Central memory CD8-positive, alpha-beta T cell (primary cell): ENCODE results near the gene ADAMTSL2.

Experiments
- ATAC-seq: fragments of 150-1000 bp; cut with Tn5 transposase; replicated peaks from 2 replicates; pipeline ENCODE4 v1.10.0; 2022; ENCODE audit warnings: mild to moderate bottlenecking, moderate FRiP score, moderate number of reproducible peaks; ENCODE audit not compliant: poor library complexity, severe bottlenecking; ENCODE audit errors: extremely low read depth
- DNase-seq, 2 donors: peaks; one replicate each; pipeline ENCODE4 v3.0.0; 2021; ENCODE audit warnings: low spot score in 2 of 2
- H3K27ac Mint-ChIP-seq: one replicate; pipeline ENCODE4 v1.8.0; 2022; ENCODE audit warnings: low read depth, mild to moderate bottlenecking, moderate library complexity, mixed read lengths
- H3K27me3 Mint-ChIP-seq: one replicate; pipeline ENCODE4 v1.8.0; 2022; ENCODE audit warnings: mixed read lengths
- H3K36me3 Mint-ChIP-seq: one replicate; pipeline ENCODE4 v1.8.0; 2022; ENCODE audit warnings: mild to moderate bottlenecking, moderate library complexity, mixed read lengths; ENCODE audit not compliant: insufficient read depth
- H3K4me1 Mint-ChIP-seq: one replicate; pipeline ENCODE4 v1.8.0; 2022; ENCODE audit warnings: mixed read lengths
- H3K4me3 Mint-ChIP-seq: one replicate; pipeline ENCODE4 v1.8.0; 2022; ENCODE audit warnings: mild to moderate bottlenecking, moderate library complexity, mixed read lengths
- H3K9me3 Mint-ChIP-seq: one replicate; pipeline ENCODE4 v1.8.0; 2022; ENCODE audit warnings: mixed read lengths

Gene ADAMTSL2

DNA sequence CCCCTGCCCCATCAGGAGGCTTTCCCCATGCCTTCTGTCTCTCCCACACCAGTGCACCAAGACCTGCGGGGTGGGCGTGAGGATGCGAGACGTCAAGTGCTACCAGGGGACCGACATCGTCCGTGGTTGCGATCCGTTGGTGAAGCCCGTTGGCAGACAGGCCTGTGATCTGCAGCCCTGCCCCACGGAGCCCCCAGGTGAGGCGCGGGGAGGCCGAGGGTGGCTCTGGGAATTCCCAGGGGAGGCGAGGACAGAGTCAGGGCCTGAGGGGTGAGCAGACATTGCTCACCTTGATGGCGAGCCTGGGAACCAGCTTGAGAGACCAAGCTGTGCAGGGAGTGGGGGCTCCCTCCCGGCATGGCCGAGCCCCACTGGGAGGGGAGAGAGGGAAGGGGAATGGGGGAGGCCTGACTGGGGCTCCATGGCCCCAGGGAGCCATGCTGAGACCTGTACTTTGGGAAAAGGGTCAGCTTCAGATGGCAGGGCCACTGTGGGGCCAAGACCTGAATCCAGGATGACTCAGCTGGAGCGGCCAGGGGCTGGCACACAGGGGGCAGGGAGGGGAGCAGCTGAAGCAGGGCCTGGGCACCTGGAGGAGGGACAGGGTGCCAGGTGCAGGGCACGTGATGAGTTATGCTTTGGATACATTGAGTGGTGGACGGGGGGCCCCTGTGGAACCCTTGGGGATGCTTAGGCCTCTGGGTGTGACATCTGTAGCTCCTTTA, 39.4 kb downstream of the ADAMTSL2 start:
- Mint-ChIP-seq H3K36me3 (no peaks in the 10 kb centered on the region), H3K9me3 (no peaks in the 10 kb centered on the region), H3K27me3 (peaks cover 61% of the 10 kb centered on the region), H3K27ac (no peak overlapping the region), H3K4me1 (peaks cover 5% of the 10 kb centered on the region), H3K4me3 (no peak overlapping the region)
- ATAC-seq, result no peak
- no peak for DNase-seq

DNA sequence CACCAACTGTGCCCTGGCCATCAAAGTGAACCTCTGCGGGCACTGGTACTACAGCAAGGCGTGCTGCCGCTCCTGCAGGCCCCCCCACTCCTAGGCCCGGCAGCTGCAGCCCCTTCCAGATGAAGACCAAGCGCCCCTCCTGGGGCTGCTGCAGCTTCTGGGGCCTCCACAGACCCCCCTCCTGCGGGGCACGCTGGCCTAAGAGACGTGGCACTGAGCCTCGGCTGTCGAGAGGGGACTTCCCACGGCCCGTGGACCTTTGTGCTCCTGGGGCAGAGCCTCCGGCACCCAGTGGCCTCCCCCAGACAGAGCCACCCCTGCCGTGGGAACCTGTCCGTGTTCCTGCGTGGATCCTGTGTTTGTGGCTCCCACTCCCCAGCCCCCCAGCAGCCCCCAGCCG, 40.3 kb downstream of the ADAMTSL2 start:
- Mint-ChIP-seq H3K4me1 (peaks cover 5% of the 10 kb centered on the region), H3K27ac (no peak overlapping the region), H3K27me3 (peaks cover 69% of the 10 kb centered on the region), H3K36me3 (no peaks in the 10 kb centered on the region), H3K9me3 (no peaks in the 10 kb centered on the region), H3K4me3 (no peak overlapping the region)
- ATAC-seq (no peak), DNase-seq (no peak)

DNA sequence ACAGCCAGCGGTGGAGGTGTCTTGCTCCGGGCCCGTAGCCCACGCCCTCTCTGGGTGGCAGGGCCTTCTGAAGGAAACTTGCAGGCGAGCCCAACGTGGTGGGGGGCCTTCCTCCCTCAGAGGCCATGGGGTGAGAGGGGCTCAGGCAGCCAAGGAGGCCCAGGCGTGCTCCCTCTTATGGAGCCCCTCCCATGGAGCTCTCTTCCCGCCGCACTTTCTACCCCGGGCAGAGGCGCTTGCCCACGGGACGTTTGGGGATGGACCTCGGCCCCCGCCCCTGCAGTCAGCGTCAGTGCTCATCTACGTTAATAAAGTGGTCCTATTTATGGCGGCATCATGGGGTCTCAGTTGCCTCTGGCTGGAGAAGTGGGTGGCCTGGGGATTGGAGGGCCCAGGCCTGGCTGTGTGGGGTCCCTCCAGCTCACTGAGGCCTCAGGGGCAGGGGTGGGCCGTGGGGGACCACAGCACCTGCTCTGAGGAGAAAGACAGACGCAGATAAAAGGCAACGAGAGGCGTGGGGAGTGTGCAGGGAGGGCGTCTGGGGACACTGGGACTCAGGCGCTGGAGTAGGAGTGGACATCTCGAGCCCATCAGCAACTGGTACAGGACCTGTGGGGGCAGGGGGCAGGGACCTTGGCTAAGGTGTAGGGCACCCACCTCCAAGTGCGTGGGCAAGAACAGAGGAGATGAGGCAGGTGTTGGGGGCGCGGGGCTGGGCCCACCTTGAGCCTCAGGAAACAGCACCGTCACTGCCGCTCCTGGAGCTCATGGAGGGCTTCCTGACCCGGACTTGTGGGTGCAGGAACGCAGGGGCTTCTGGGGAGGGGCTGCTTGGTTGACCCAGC, 40.9 kb downstream of the ADAMTSL2 start:
- Mint-ChIP-seq H3K4me1 (peaks cover 5% of the 10 kb centered on the region), H3K36me3 (no peaks in the 10 kb centered on the region), H3K27me3 (peaks cover 75% of the 10 kb centered on the region), H3K27ac (no peak overlapping the region), H3K9me3 (no peaks in the 10 kb centered on the region), H3K4me3 (no peak overlapping the region)
- DNase-seq, result no peak
- ATAC-seq, result no peak

DNA sequence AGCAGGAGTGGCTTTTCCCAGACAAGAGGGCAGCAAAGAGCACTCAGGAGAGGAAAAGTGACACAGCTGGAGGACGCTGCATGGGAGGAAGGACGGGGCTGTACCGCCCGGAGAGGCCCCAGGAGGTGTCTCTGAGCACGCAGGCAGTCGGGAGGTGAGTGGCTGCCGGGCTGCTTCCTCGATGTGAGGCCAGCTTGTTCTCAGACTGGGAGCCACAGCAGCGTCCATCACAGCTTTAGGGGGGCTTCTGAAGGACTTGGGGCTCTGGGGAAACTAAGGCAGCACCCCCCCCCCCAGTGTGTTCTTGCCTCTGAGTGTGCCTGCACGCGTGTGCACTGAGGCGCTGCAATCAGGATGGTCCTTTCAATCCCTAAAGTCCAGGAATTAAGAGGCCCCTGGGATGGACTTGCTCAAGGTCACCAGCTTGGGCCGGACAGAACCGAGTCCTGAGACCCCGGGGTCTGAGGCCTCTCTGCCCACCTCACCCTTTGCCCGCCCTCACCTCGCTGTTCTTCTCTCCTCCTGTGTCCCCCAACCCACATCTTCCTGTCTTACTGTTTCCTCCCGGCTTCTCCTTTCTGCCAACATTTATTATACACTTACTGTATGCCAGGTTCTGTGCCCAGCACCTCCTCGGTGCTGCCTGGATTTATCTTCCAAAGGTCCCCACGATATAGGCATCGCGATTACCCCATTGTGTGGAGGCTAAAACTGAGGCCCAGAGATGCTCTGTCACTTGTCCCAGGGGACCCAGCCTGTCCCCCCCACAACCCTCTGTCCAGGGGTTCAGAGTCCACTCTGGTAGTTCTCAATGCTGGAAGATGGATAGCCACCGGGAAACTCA, 41.7 kb downstream of the ADAMTSL2 start:
- Mint-ChIP-seq H3K4me1 (peaks cover 5% of the 10 kb centered on the region), H3K4me3 (no peak overlapping the region), H3K36me3 (no peaks in the 10 kb centered on the region), H3K27ac (no peak overlapping the region), H3K27me3 (peaks cover 84% of the 10 kb centered on the region), H3K9me3 (no peaks in the 10 kb centered on the region)
- ATAC-seq (no peak), DNase-seq (no peak)

DNA sequence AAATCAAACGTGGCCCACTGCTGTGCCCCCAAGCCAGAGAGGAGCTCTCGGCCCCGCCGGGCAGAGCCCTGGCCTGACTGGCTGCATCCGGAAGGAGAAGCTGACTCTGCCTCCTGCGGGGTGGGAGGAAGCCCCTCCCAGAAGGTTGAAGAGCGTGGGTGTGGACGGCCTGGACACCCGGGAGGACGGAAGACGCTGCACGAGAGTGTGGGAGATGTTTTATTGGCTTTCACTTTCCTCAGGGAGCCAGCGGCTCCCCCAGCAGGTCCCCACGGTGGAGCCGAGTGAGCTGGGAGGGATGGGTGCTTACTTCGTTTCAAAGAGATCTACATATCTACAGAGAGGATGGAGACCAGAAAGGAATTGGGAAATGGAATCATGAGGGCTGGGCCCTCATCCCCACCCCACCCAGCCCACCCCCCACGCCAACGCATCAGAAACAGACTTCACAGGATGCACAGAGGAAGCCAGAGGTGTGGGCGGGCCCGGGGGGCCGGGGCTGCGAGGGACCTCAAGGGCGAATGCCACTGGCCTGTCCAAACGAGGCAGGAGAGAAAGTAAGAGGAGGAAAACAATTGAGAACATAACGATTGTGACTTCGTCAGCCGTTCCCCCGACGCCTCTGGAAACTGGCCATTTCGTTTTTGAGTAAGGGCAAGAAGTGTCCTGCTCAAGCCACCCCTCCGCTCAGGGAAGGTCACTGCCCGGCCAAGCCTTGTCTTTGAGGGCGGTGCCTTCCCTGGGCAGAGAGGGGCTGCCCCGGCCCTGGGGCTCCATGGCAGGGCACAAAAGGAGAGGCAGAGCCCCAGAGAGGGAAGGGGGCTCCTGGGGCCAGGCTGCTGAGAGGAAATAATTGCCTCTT, 42.6 kb downstream of the ADAMTSL2 start:
- DNase-seq (no peak), ATAC-seq (no peak)
- H3K9me3 Mint-ChIP-seq, result no peaks in the 10 kb centered on the region
- H3K36me3 Mint-ChIP-seq, result no peaks in the 10 kb centered on the region
- peaks cover 5% of the 10 kb centered on the region for H3K4me1 Mint-ChIP-seq
- no peak overlapping the region for H3K4me3 Mint-ChIP-seq
- no peak overlapping the region for H3K27ac Mint-ChIP-seq
- H3K27me3 Mint-ChIP-seq, result peaks cover 92% of the 10 kb centered on the region

DNA sequence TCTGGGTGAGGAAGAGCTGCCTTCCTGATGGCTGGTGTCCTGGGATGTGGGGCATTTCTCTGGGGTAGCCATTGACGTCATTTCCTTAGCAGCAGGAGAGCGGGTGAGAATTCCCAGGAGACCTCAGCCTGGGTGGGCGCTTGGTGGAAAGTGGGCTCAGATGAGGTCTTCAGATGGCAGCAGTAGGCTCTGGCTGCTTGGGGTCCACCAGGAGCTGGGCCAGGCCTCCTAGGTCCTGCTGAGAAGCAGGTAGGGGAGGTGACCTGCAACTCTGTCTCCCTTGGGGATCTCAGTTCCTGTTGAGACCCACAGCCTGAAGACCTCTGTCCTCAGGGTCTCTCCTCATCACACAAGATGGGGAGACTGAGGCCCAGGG, 43.2 kb downstream of the ADAMTSL2 start:
- H3K4me3 Mint-ChIP-seq, result no peak overlapping the region
- no peak for ATAC-seq
- peaks cover 96% of the 10 kb centered on the region for H3K27me3 Mint-ChIP-seq

DNA sequence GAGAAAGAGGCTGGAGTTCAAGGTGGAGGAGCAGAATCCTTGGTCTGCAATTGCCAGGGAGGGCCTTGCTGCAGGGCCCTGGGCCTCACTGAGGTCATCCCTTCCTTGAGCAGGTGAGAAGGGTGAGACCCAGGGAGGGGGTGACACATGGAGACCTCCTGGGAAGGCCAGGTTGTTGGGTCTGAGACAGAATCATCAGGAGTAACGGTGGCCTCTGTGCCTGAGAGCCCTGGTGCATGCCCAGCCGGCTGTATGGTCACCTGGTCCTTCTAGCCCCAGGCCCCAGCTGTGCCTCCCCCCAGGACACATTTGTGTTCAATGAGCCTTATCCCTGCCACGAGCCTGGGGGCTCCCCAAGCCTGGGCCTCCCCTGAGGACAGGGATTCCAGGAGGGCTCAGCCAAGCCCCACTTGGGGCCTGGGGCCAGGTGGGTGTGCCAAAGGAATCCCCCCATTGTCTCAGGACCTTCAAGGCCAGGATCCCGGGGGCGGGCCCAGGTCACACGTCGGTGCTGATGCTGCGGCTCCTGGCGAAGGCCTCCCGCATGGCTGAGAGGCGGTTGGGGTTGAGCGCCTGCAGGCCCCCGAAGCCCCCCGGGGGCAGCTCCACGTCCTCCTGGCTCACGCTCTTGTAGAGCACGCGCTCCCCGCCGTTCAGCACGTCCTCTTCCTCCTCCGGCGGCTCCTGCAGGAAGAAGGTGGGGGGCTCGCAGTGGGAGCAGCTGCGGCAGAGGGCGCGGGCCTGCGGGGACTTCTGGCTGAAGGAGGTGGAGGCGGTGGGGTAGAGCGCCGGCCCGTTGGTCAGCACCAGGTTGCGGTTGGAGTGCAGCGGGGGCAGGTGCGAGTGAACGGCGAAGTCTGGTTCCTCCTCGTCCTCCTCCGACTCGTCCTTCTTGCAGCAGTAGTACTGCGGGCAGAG, 44.3 kb downstream of the ADAMTSL2 start:
- H3K27ac Mint-ChIP-seq, result no peak overlapping the region
- H3K4me1 Mint-ChIP-seq, result peaks cover 5% of the 10 kb centered on the region
- H3K9me3 Mint-ChIP-seq, result no peaks in the 10 kb centered on the region
- ATAC-seq, result no peak
- H3K4me3 Mint-ChIP-seq, result no peak overlapping the region
- peaks cover 91% of the 10 kb centered on the region for H3K27me3 Mint-ChIP-seq
- no peak for DNase-seq
- no peaks in the 10 kb centered on the region for H3K36me3 Mint-ChIP-seq

More for the DNA sequence above, 43.2 kb downstream of the ADAMTSL2 start:
- DNase-seq, result no peak
- Mint-ChIP-seq H3K36me3 (no peaks in the 10 kb centered on the region), H3K9me3 (no peaks in the 10 kb centered on the region), H3K4me1 (peaks cover 5% of the 10 kb centered on the region), H3K27ac (no peak overlapping the region)

DNA sequence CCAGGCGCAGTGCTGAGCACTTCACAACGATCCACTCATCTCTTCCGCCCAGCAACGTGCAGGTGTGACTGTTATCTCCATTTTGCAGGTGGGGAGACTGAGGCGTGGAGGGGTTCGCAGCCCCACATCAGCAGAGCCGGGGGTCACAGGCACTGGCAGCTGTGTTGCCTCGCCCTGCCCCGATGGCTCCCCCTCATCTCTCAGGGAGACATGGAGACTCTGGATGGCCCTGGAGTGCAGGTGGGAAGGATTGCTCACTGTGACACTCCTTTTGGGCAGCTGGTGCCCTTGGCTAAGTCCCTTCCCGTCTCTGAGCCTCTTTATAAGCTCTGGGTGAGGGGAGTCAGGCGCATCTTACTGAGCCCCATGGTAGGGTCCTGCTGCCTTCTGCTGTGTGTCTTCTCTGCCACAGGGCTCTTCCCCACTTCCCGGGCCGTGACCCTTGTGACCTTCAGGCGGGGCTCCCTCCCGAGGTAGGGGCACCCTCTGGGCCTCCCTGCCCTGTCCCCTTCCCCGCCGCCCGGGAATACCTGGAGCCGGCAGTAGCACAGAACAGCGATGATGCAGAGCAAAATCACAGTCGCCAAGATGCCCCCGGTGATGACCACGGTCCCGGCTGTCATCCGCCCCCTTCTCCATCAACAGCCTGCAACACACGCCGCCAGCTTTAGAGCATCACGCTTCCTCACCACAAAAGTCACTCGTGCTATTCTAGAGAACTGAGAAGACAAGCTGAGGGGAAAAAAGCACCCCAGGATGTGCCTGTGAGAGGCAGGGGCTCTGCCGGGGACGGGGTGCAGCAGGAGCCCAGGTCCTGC, 45.3 kb downstream of the ADAMTSL2 start:
- ATAC-seq (no peak), DNase-seq (no peak)
- H3K4me3 Mint-ChIP-seq, result no peak overlapping the region
- H3K27me3 Mint-ChIP-seq, result peaks cover 92% of the 10 kb centered on the region
- H3K36me3 Mint-ChIP-seq, result no peaks in the 10 kb centered on the region
- no peaks in the 10 kb centered on the region for H3K9me3 Mint-ChIP-seq
- no peak overlapping the region for H3K27ac Mint-ChIP-seq
- H3K4me1 Mint-ChIP-seq, result peaks cover 5% of the 10 kb centered on the region

DNA sequence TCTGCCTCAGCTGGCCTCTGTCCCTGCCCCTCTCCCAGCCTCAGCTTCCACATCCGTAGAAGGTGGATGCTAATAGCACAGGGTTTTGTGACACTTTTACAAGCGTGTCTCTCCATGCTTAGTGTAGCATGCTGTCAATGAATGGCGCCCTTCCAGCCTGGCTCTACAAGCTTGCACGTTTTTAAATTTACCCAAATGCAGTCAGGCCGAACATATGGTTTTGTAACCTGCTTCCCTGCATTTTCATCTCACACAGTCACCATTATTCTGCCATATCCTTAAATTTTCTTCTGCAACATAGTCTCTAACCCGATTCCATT, 45.9 kb downstream of the ADAMTSL2 start:
- DNase-seq (no peak), ATAC-seq (no peak)

DNA sequence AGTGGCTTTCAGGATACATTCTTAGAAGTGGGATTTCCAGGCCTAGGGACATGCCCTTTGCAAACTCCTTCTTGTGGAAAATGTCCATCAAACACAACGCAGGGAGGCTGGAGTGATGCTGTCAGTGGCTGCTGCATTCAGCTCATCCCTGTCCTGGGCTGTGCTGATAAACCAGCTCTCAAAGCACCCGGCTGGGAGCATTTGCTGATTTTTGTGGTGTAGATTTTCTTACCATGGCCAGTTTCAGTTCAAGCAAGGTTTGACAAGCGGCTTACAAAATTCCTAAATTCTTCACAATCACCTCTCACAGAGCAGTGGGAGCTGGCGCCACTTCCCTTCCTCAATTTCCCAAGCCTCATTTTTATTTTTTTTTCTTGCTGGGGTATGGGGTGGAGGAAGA, 46.5 kb downstream of the ADAMTSL2 start:
- Mint-ChIP-seq H3K36me3 (no peaks in the 10 kb centered on the region), H3K27ac (no peak overlapping the region), H3K27me3 (peaks cover 94% of the 10 kb centered on the region), H3K4me1 (peaks cover 5% of the 10 kb centered on the region), H3K4me3 (no peak overlapping the region), H3K9me3 (no peaks in the 10 kb centered on the region)
- no peak for ATAC-seq
- DNase-seq, result no peak

More for the DNA sequence above, 45.9 kb downstream of the ADAMTSL2 start:
- Mint-ChIP-seq H3K9me3 (no peaks in the 10 kb centered on the region), H3K4me1 (peaks cover 5% of the 10 kb centered on the region), H3K27ac (no peak overlapping the region), H3K27me3 (peaks cover 94% of the 10 kb centered on the region), H3K36me3 (no peaks in the 10 kb centered on the region), H3K4me3 (no peak overlapping the region)
